ENCODE measurements around the gene UST.

Gene UST

DNA sequence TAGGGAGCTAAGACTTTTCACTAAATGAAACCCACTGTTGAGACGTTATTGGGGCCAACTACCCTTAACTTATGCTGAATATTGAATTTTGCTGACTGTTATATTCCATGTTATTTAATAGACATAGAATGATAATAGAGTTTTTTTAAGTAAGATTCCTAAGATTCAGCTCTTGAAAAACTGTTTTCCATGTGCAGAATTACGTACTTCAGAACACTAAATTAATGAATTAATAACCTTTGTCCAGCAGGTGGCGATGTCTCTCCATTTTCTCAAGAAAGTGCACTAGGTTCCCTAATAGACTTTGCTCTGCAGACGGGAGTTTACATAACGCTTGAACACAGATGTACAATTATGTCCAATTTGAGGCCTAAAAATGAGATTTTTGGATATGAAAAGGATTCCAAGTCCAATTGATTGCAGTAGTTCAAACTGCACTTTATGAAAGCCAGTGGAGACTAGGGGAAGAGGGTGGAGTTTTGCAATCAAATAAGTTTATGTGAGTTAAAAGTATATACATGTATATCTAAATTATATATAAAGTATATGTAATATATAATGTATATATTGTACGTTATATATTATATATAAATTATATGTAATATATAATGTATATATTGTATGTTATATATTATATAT is 282.1 kb downstream of the UST start:
- no peaks in the 10 kb centered on the region for H4K20me1 ChIP-seq (ENCODE audit: insufficient read depth)
- H2AFZ ChIP-seq (ENCODE audit: low read depth), result no peak overlapping the region
- H3K36me3 ChIP-seq (ENCODE audit: insufficient read depth), result no peaks in the 10 kb centered on the region
- H3K4me3 ChIP-seq (IDR thresholded peaks at IDR 0.05; ENCODE audit: insufficient read depth, low read depth, low read length), result no peak overlapping the region
- H3K27ac ChIP-seq, result no peak overlapping the region
- H3K27me3 ChIP-seq (ENCODE audit: insufficient read depth, low read depth), result no peaks in the 10 kb centered on the region
- H3K4me1 ChIP-seq (ENCODE audit: low read depth, poor library complexity, severe bottlenecking), result peaks cover 37% of the 10 kb centered on the region
- no peak overlapping the region for H3K9ac ChIP-seq
- peak; percentile 89 for TF ChIP-seq CTCF (conservative IDR thresholded peaks at IDR 0.05; ENCODE audit: low read depth, low read length)
- no peaks in the 10 kb centered on the region for H3K79me2 ChIP-seq (ENCODE audit: insufficient read depth, low read depth)
- no peak overlapping the region for H3K4me2 ChIP-seq

- Histone ChIP-seq H3K27ac (no peak overlapping the region), H3K4me3 (IDR thresholded peaks at IDR 0.05; ENCODE audit: insufficient read depth, low read depth, low read length) (no peak overlapping the region), H3K4me1 (ENCODE audit: low read depth, poor library complexity, severe bottlenecking) (peaks cover 52% of the 10 kb centered on the region), H2AFZ (ENCODE audit: low read depth) (no peak overlapping the region), H3K79me2 (ENCODE audit: insufficient read depth, low read depth) (no peaks in the 10 kb centered on the region), H3K36me3 (ENCODE audit: insufficient read depth) (no peaks in the 10 kb centered on the region), H3K9ac (no peak overlapping the region), H4K20me1 (ENCODE audit: insufficient read depth) (no peaks in the 10 kb centered on the region), H3K27me3 (ENCODE audit: insufficient read depth, low read depth) (no peaks in the 10 kb centered on the region), H3K4me2 (no peak overlapping the region; the same call in 1 of the 2 replicates)
- TF ChIP-seq CTCF (conservative IDR thresholded peaks at IDR 0.05; ENCODE audit: low read depth, low read length), result no peak
These were observed 284.5 kb downstream of the UST start for GRCh38 chr6:149031201-149031858.

GRCh38 chr6:149031859-149032598 is 285.2 kb downstream of the UST start:
- peak overlapping the region; percentile 58; the same call in 1 of the 2 replicates for H2AFZ ChIP-seq (ENCODE audit: low read depth)
- H3K4me1 ChIP-seq (ENCODE audit: low read depth, poor library complexity, severe bottlenecking), result peaks cover 52% of the 10 kb centered on the region
- TF ChIP-seq CTCF (conservative IDR thresholded peaks at IDR 0.05; ENCODE audit: low read depth, low read length), result no peak
- H3K36me3 ChIP-seq (ENCODE audit: insufficient read depth), result no peaks in the 10 kb centered on the region
- no peaks in the 10 kb centered on the region for H3K79me2 ChIP-seq (ENCODE audit: insufficient read depth, low read depth)
- H4K20me1 ChIP-seq (ENCODE audit: insufficient read depth), result no peaks in the 10 kb centered on the region
- peak overlapping the region; percentile 38; the same call in 1 of the 2 replicates for H3K9ac ChIP-seq
- no peak overlapping the region for H3K4me3 ChIP-seq (IDR thresholded peaks at IDR 0.05; ENCODE audit: insufficient read depth, low read depth, low read length)
- peak overlapping the region; percentile 81 for H3K27ac ChIP-seq
- H3K4me2 ChIP-seq, result peak overlapping the region; percentile 76
- no peaks in the 10 kb centered on the region for H3K27me3 ChIP-seq (ENCODE audit: insufficient read depth, low read depth)

- H3K4me1 ChIP-seq (ENCODE audit: low read depth, poor library complexity, severe bottlenecking), result peaks cover 52% of the 10 kb centered on the region
- peak overlapping the region; percentile 76 for H3K4me2 ChIP-seq
- peak overlapping the region; percentile 81 for H3K27ac ChIP-seq
- H3K79me2 ChIP-seq (ENCODE audit: insufficient read depth, low read depth), result no peaks in the 10 kb centered on the region
- H3K9ac ChIP-seq, result peak overlapping the region; percentile 38; the same call in 1 of the 2 replicates
- H4K20me1 ChIP-seq (ENCODE audit: insufficient read depth), result no peaks in the 10 kb centered on the region
- no peaks in the 10 kb centered on the region for H3K36me3 ChIP-seq (ENCODE audit: insufficient read depth)
- no peaks in the 10 kb centered on the region for H3K27me3 ChIP-seq (ENCODE audit: insufficient read depth, low read depth)
- peak overlapping the region; percentile 58; the same call in 1 of the 2 replicates for H2AFZ ChIP-seq (ENCODE audit: low read depth)
- H3K4me3 ChIP-seq (IDR thresholded peaks at IDR 0.05; ENCODE audit: insufficient read depth, low read depth, low read length), result no peak overlapping the region
- no peak for TF ChIP-seq CTCF (conservative IDR thresholded peaks at IDR 0.05; ENCODE audit: low read depth, low read length)
These were observed 286.0 kb downstream of the UST start for GRCh38 chr6:149032599-149033405.

Data from KMS-11 (cell line).